OCI-LY3 (cell line): ENCODE data around the gene TFF3.

Experiments used
- H2AFZ ChIP-seq: fragments of 200-600, 300-600 bp; shearing (Covaris generic); 2 replicates; pipeline ENCODE4 v1.6.0; 2014; ENCODE audit warnings: antibody characterized with exemption, low read depth, low read length
- H3K27ac ChIP-seq: fragments of 200-600, 300-600 bp; sonication (generic); 2 replicates; pipeline ENCODE4 v1.5.1; 2014; ENCODE audit warnings: mild to moderate bottlenecking, low read length, moderate library complexity, mixed read lengths
- H3K27me3 ChIP-seq: fragments of 200-600, 300-600 bp; sonication (generic); 2 replicates; pipeline ENCODE4 v1.6.1; 2014; ENCODE audit warnings: low read depth, low read length, mixed read lengths
- H3K36me3 ChIP-seq: fragments of 200-600, 300-600 bp; sonication (generic); replicated peaks from 2 replicates; pipeline ENCODE3; 2014; ENCODE audit warnings: low read depth, low read length, mixed read lengths
- H3K4me1 ChIP-seq: fragments of 300-600, 200-600 bp; sonication (generic); 2 replicates; pipeline ENCODE4 v1.6.1; 2014; ENCODE audit warnings: low read length, mixed read lengths
- H3K4me2 ChIP-seq: fragments of 200-600, 300-600 bp; sonication (generic); 2 replicates; pipeline ENCODE4 v1.6.1; 2014; ENCODE audit warnings: low read length, mixed read lengths
- H3K4me3 ChIP-seq: fragments of 300-600, 200-600 bp; sonication (generic); 2 replicates; pipeline ENCODE4 v1.5.1; 2014; ENCODE audit warnings: antibody characterized with exemption, mild to moderate bottlenecking, low read length, moderate library complexity
- H3K79me2 ChIP-seq: fragments of 300-600, 200-600 bp; shearing (Covaris generic); 2 replicates; pipeline ENCODE4 v1.6.1; 2014; ENCODE audit warnings: mild to moderate bottlenecking, low read length, mixed read lengths
- H3K9ac ChIP-seq: fragments of 300-600, 200-600 bp; shearing (Covaris generic); 2 replicates; pipeline ENCODE4 v1.6.0; 2014; ENCODE audit warnings: mild to moderate bottlenecking, low read length, moderate library complexity
- H3K9me3 ChIP-seq: fragments of 200-600, 300-600 bp; shearing (Covaris generic); 2 replicates; pipeline ENCODE4 v1.6.1; 2014; ENCODE audit warnings: low read length, mixed read lengths; ENCODE audit not compliant: insufficient read depth
- H4K20me1 ChIP-seq: fragments of 200-600, 300-600 bp; sonication (generic); 2 replicates; pipeline ENCODE4 v1.6.1; 2016; ENCODE audit warnings: low read length, mixed read lengths; ENCODE audit not compliant: insufficient read depth
- EZH2phosphoT487 ChIP-seq: fragments of 200-600 bp; shearing (Covaris generic); IDR thresholded peaks from 2 replicates; pipeline ENCODE4 v1.6.1; 2018; ENCODE audit warnings: antibody characterized with exemption, mixed run types, low read depth
- TF ChIP-seq, protein P1 (sequence below): fragments of 200-600, 300-600 bp; sonication (generic); IDR thresholded peaks from 2 replicates; pipeline ENCODE4 v1.5.1; 2014; ENCODE audit warnings: antibody characterized with exemption, low read length, low read depth

TFF3 gene

DNA sequence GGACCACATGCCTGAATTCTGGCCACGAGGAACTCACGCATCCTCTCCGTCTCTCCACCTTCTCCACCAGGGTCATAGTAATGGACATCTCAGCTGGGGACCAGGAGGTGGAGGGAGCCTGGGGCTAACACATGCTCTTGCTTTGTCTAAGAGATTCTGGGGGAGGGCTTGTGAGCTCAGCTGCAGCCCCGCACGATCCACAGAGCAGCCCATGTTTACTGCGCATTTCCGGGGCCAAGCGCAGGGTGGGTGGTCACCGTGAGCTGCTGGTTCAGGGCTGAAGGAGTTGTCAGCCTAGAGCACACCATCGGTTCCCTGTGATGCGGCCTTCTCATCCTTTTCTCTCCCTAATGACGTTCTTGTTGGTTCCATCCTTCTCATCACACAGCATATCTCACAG, 43.1 kb upstream of the TFF3 start:
- H3K9me3 ChIP-seq, result peaks cover 5% of the 10 kb centered on the region; the same call in 1 of the 2 replicates
- no peak for TF ChIP-seq EZH2phosphoT487
- no peak overlapping the region for H3K27ac ChIP-seq
- no peaks in the 10 kb centered on the region for H4K20me1 ChIP-seq
- H3K9ac ChIP-seq, result no peak overlapping the region
- no peak overlapping the region for H2AFZ ChIP-seq
- no peak overlapping the region for H3K4me3 ChIP-seq
- H3K4me2 ChIP-seq, result no peak overlapping the region
- peaks cover 5% of the 10 kb centered on the region; the same call in 1 of the 2 replicates for H3K27me3 ChIP-seq
- peaks cover 4% of the 10 kb centered on the region for H3K36me3 ChIP-seq
- H3K79me2 ChIP-seq, result no peaks in the 10 kb centered on the region
- peaks cover 8% of the 10 kb centered on the region for H3K4me1 ChIP-seq

DNA sequence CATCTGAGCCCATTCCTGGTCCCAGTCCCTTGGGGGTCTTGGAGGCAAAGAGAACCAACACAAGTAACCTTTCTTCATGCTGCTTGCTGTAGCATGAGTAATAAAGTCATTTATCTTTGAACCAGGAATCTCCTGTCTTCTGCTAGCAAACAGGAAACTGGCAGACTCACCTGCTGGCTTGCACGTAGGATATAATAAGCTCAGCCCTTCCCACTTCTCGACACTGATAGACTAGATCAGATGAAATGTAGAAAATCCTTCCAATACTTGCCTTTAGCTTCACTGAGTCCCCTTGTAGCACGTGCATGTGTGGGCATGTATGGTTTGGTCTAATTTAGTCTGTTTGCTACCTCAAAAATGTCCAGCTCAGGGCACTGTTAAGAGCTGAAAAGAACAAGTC, 42.1 kb upstream of the TFF3 start:
- Histone ChIP-seq H3K27ac (no peak overlapping the region), H3K4me3 (no peak overlapping the region), H4K20me1 (no peaks in the 10 kb centered on the region), H3K27me3 (no peaks in the 10 kb centered on the region; the same call in 1 of the 2 replicates), H3K9me3 (peaks cover 5% of the 10 kb centered on the region; the same call in 1 of the 2 replicates), H2AFZ (no peak overlapping the region), H3K36me3 (peaks cover 4% of the 10 kb centered on the region), H3K9ac (no peak overlapping the region), H3K79me2 (no peaks in the 10 kb centered on the region), H3K4me1 (peaks cover 16% of the 10 kb centered on the region), H3K4me2 (no peak overlapping the region)
- TF ChIP-seq EZH2phosphoT487, result no peak
- TF ChIP-seq, protein P1, sequence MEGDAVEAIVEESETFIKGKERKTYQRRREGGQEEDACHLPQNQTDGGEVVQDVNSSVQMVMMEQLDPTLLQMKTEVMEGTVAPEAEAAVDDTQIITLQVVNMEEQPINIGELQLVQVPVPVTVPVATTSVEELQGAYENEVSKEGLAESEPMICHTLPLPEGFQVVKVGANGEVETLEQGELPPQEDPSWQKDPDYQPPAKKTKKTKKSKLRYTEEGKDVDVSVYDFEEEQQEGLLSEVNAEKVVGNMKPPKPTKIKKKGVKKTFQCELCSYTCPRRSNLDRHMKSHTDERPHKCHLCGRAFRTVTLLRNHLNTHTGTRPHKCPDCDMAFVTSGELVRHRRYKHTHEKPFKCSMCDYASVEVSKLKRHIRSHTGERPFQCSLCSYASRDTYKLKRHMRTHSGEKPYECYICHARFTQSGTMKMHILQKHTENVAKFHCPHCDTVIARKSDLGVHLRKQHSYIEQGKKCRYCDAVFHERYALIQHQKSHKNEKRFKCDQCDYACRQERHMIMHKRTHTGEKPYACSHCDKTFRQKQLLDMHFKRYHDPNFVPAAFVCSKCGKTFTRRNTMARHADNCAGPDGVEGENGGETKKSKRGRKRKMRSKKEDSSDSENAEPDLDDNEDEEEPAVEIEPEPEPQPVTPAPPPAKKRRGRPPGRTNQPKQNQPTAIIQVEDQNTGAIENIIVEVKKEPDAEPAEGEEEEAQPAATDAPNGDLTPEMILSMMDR, result no peak

DNA sequence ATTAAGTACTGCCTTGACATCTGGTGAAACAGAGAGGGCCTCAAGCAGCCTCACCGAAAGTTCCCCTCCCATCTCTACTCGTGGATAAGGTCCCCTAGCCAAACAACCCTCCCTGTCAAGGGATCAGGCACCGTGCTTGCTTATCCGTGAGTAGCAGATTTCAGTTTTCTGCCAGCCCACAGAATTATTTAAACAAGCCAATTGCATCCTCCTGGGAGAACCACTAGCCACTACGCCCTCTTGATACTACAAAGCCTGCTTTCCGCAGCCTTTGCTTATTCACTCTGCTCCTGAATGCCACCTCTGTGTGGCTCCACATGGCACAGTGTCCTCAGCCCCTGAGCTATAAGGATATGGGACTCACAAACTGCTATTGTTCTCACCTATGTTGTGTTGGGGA, 41.4 kb upstream of the TFF3 start:
- TF ChIP-seq, protein P1, result no peak
- TF ChIP-seq EZH2phosphoT487, result no peak
- peaks cover 16% of the 10 kb centered on the region for H3K4me1 ChIP-seq
- no peaks in the 10 kb centered on the region; the same call in 1 of the 2 replicates for H3K27me3 ChIP-seq
- H3K9me3 ChIP-seq, result peaks cover 5% of the 10 kb centered on the region; the same call in 1 of the 2 replicates
- no peaks in the 10 kb centered on the region for H3K79me2 ChIP-seq
- no peak overlapping the region for H3K4me3 ChIP-seq
- H3K4me2 ChIP-seq, result no peak overlapping the region
- H3K9ac ChIP-seq, result no peak overlapping the region
- no peak overlapping the region for H2AFZ ChIP-seq
- H3K27ac ChIP-seq, result no peak overlapping the region
- H3K36me3 ChIP-seq, result peaks cover 4% of the 10 kb centered on the region
- H4K20me1 ChIP-seq, result no peaks in the 10 kb centered on the region

DNA sequence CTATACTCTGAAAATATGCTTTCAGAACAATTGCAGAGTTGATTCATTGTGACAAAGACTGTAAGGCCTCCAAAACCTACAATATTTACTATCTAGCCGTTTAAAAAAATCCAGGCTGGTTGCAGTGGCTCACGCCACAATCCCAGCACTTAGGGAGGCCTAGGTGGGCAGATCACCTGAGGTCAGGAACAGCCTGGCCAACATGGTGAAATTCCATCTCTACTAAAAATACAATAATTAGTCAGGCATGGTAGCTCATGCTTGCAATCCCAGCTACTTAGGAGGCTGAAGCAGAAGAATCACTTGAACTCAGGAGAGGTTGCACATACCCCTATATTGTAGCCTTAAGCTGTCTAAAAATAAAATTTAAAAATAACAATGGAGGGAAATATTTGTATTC, 40.8 kb upstream of the TFF3 start:
- no peak overlapping the region for H3K9ac ChIP-seq
- H3K4me3 ChIP-seq, result no peak overlapping the region
- TF ChIP-seq EZH2phosphoT487, result no peak
- TF ChIP-seq, protein P1, result no peak
- H3K9me3 ChIP-seq, result peaks cover 5% of the 10 kb centered on the region; the same call in 1 of the 2 replicates
- no peaks in the 10 kb centered on the region for H3K79me2 ChIP-seq
- no peaks in the 10 kb centered on the region for H4K20me1 ChIP-seq
- no peak overlapping the region for H2AFZ ChIP-seq
- no peak overlapping the region for H3K27ac ChIP-seq
- H3K36me3 ChIP-seq, result peaks cover 4% of the 10 kb centered on the region
- H3K4me1 ChIP-seq, result peaks cover 16% of the 10 kb centered on the region
- no peaks in the 10 kb centered on the region; the same call in 1 of the 2 replicates for H3K27me3 ChIP-seq
- no peak overlapping the region for H3K4me2 ChIP-seq
